Panc1 (cell line): ENCODE measurements around the gene DCP1A. TPM values are rescaled to one million over a fixed set of nuclear protein-coding genes. Genes with fewer than 3 reads are reported as not detected.

Experiments
- ATAC-seq: fragments of 200-7000 bp; cut with Tn5 transposase; 2 replicates; pipeline ENCODE4 v1.9.1; 2020; ENCODE audit warnings: mild to moderate bottlenecking, moderate library complexity
- BruUV-seq: library from RNA; stranded (reverse); fragments of 400-500 nt; replicated peaks from 2 replicates; lab custom pipeline; 2021; lab: Mats Ljungman, UMichigan
- CTCF ChIA-PET: fragments of 300-600 bp; sonication (Branson Sonifier 250); formaldehyde crosslinking; loops from one replicate; lab custom pipeline; 2022; ENCODE audit warnings: antibody characterized with exemption; lab: Charles Lee
- POLR2A ChIA-PET: fragments of 300-600 bp; sonication (Branson Sonifier 250); formaldehyde crosslinking; loops from one replicate; lab custom pipeline; 2022; ENCODE audit warnings: antibody characterized with exemption; lab: Charles Lee
- DNase-seq: peaks from one replicate; pipeline ENCODE4 v3.0.0-alpha.2; 2010; ENCODE audit warnings: low read depth, low spot score
- H3K27ac ChIP-seq: 2 replicates; pipeline ENCODE4 v1.5.1; 2011; ENCODE audit warnings: mild to moderate bottlenecking, low read length, inconsistent platforms
- H3K27me3 ChIP-seq: fragments of 200-500 bp; sonication (Bioruptor generic); 2 replicates; pipeline ENCODE4 v1.6.0; 2014; ENCODE audit warnings: low read length, inconsistent platforms; ENCODE audit not compliant: control insufficient read depth, insufficient read depth
- H3K36me3 ChIP-seq: fragments of 200-500 bp; sonication (Bioruptor generic); 2 replicates; pipeline ENCODE4 v1.5.1; 2014; ENCODE audit warnings: inconsistent platforms, mild to moderate bottlenecking, low read length, moderate library complexity; ENCODE audit not compliant: control insufficient read depth, insufficient read depth
- H3K4me1 ChIP-seq: 2 replicates; pipeline ENCODE4 v1.5.1; 2011; ENCODE audit warnings: inconsistent platforms, mild to moderate bottlenecking, low read length, moderate library complexity; ENCODE audit not compliant: control insufficient read depth, insufficient read depth
- H3K4me3 ChIP-seq, 2 experiments: 2 replicates each; pipeline ENCODE4 v1.5.1; 2011 to 2012; ENCODE audit warnings: low read depth in 2 of 2, low read length in 2 of 2, mild to moderate bottlenecking in 2 of 2, inconsistent platforms in 1 of 2, moderate library complexity in 1 of 2
- H3K9me3 ChIP-seq: fragments of 200-500 bp; sonication (Bioruptor generic); 2 replicates; pipeline ENCODE4 v1.5.1; 2014; ENCODE audit warnings: low read depth, mild to moderate bottlenecking, inconsistent platforms, low read length, moderate library complexity; ENCODE audit not compliant: control insufficient read depth, insufficient read depth
- POLR2AphosphoS5 ChIP-seq: IDR thresholded peaks from 2 replicates; pipeline ENCODE4 v1.6.1; 2012; ENCODE audit warnings: mild to moderate bottlenecking, low read depth, low read length, moderate library complexity
- SIN3A ChIP-seq: IDR thresholded peaks from 2 replicates; pipeline ENCODE4 v1.6.1; 2012; ENCODE audit warnings: low read depth, mild to moderate bottlenecking, low read length, moderate library complexity, borderline replicate concordance; ENCODE audit not compliant: insufficient read depth
- TCF7L2 ChIP-seq: IDR thresholded peaks from 2 replicates; pipeline ENCODE4 v1.6.1; 2011; ENCODE audit warnings: mild to moderate bottlenecking, low read depth, low read length, inconsistent platforms
- in situ Hi-C: cut with HindIII; loops from 2 replicates; pipeline ENCODE4 v1.10.0; 2016; ENCODE audit warnings: low sequenced_read_pairs, low pct_unique_long_range_greater_than_20kb
- intact Hi-C: fragments of 100-400 bp; cut with micrococcal nuclease; formaldehyde crosslinking; loops from one replicate; pipeline ENCODE4 v1.10.0; 2022; ENCODE audit not compliant: unreplicated experiment
- total RNA-seq: library from RNA; stranded (reverse); gene quantifications from one replicate; pipeline ENCODE4 v1.2.1, GENCODE V29; 2021; ENCODE audit not compliant: unreplicated experiment
- TF ChIP-seq, protein P1 (sequence below): fragments of 450-650 bp; IDR thresholded peaks from 2 replicates; pipeline ENCODE4 v1.5.1; 2017; ENCODE audit warnings: mild to moderate bottlenecking
- TF ChIP-seq, protein P2 (sequence below), 2 experiments: IDR thresholded peaks; 2 replicates each; pipeline ENCODE4 v1.6.1; 2011 to 2012; ENCODE audit warnings: low read depth in 2 of 2, control low read depth in 1 of 2, low read length in 1 of 2, mild to moderate bottlenecking in 1 of 2, moderate library complexity in 1 of 2; ENCODE audit not compliant: insufficient read depth in 1 of 2

The DCP1A gene
- total RNA-seq, 1 experiment from 2014 or later: 14.4 TPM

- no TSS peak for BruUV-seq
- H3K4me3 ChIP-seq: no peak overlapping the region
- ChIA-PET CTCF (no interaction called here), POLR2A (no interaction called here)
- H3K27me3 ChIP-seq: no peaks in the 10 kb centered on the region
- H3K9me3 ChIP-seq: no peaks in the 10 kb centered on the region
- no peak for DNase-seq
- intact Hi-C loops: no loop called here
- TF ChIP-seq TCF7L2 (no peak), SIN3A (no peak), POLR2AphosphoS5 (no peak)
- TF ChIP-seq, protein P1, sequence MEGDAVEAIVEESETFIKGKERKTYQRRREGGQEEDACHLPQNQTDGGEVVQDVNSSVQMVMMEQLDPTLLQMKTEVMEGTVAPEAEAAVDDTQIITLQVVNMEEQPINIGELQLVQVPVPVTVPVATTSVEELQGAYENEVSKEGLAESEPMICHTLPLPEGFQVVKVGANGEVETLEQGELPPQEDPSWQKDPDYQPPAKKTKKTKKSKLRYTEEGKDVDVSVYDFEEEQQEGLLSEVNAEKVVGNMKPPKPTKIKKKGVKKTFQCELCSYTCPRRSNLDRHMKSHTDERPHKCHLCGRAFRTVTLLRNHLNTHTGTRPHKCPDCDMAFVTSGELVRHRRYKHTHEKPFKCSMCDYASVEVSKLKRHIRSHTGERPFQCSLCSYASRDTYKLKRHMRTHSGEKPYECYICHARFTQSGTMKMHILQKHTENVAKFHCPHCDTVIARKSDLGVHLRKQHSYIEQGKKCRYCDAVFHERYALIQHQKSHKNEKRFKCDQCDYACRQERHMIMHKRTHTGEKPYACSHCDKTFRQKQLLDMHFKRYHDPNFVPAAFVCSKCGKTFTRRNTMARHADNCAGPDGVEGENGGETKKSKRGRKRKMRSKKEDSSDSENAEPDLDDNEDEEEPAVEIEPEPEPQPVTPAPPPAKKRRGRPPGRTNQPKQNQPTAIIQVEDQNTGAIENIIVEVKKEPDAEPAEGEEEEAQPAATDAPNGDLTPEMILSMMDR: no peak
- TF ChIP-seq, protein P2, sequence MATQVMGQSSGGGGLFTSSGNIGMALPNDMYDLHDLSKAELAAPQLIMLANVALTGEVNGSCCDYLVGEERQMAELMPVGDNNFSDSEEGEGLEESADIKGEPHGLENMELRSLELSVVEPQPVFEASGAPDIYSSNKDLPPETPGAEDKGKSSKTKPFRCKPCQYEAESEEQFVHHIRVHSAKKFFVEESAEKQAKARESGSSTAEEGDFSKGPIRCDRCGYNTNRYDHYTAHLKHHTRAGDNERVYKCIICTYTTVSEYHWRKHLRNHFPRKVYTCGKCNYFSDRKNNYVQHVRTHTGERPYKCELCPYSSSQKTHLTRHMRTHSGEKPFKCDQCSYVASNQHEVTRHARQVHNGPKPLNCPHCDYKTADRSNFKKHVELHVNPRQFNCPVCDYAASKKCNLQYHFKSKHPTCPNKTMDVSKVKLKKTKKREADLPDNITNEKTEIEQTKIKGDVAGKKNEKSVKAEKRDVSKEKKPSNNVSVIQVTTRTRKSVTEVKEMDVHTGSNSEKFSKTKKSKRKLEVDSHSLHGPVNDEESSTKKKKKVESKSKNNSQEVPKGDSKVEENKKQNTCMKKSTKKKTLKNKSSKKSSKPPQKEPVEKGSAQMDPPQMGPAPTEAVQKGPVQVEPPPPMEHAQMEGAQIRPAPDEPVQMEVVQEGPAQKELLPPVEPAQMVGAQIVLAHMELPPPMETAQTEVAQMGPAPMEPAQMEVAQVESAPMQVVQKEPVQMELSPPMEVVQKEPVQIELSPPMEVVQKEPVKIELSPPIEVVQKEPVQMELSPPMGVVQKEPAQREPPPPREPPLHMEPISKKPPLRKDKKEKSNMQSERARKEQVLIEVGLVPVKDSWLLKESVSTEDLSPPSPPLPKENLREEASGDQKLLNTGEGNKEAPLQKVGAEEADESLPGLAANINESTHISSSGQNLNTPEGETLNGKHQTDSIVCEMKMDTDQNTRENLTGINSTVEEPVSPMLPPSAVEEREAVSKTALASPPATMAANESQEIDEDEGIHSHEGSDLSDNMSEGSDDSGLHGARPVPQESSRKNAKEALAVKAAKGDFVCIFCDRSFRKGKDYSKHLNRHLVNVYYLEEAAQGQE (IDR thresholded peaks at IDR 0.05; ENCODE audit: insufficient read depth in 1 of 2, low read depth in 2 of 2, low read length in 1 of 2): no peak
- in situ Hi-C loops: no loop called here
- peaks cover 36% of the 10 kb centered on the region for H3K4me1 ChIP-seq
- H3K36me3 ChIP-seq: peaks cover 5% of the 10 kb centered on the region; the same call in 1 of the 2 replicates
- no peak overlapping the region for H3K27ac ChIP-seq
- no peak for ATAC-seq
Observed at GRCh38 chr3:53242642-53243041, 104.7 kb downstream of the DCP1A start.

- no peak overlapping the region for H3K4me3 ChIP-seq
- no peak for ATAC-seq
- no peak overlapping the region for H3K27ac ChIP-seq
- ChIA-PET POLR2A (no interaction called here), CTCF (no interaction called here)
- H3K27me3 ChIP-seq: no peaks in the 10 kb centered on the region
- no TSS peak for BruUV-seq
- peaks cover 5% of the 10 kb centered on the region; the same call in 1 of the 2 replicates for H3K36me3 ChIP-seq
- in situ Hi-C loops (no loop called here), intact Hi-C loops (no loop called here)
- TF ChIP-seq, protein P1: no peak
- TF ChIP-seq POLR2AphosphoS5: no peak
- no peak for DNase-seq
- peaks cover 35% of the 10 kb centered on the region for H3K4me1 ChIP-seq
- H3K9me3 ChIP-seq: no peaks in the 10 kb centered on the region
Observed at GRCh38 chr3:53242155-53242554, 105.2 kb downstream of the DCP1A start.
